ENCODE data around the gene KIF26A.
A peak's percentile ranks its signal among the peaks of the same experiment; 100 is the strongest.

The KIF26A gene

DNA sequence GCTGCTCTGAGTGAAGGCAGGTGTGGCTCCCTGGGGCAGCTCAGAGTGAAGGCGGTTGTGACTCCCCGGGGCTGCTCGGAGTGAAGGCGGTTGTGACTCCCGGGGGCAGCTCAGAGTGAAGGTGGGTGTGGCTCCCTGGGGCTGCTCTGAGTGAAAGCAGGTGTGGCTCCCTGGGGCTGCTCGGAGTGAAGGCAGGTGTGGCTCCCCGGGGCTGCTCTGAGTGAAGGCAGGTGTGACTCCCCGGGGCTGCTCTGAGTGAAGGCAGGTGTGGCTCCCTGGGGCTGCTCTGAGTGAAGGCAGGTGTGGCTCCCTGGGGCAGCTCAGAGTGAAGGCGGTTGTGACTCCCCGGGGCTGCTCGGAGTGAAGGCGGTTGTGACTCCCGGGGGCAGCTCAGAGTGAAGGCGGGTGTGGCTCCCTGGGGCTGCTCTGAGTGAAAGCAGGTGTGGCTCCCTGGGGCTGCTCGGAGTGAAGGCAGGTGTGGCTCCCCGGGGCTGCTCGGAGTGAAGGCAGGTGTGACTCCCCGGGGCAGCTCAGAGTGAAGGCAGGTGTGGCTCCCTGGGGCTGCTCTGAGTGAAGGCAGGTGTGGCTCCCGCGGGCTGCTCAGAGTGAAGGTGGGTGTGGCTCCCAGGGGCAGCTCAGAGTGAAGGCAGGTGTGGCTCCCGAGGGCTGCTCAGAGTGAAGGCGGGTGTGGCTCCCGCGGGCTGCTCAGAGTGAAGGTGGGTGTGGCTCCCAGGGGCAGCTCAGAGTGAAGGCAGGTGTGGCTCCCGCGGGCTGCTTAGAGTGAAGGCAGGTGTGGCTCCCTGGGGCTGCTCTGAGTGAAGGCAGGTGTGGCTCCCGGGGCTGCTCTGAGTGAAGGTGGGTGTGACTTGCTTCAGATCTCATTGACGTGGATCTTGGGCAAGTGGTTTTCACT lies 87.1 kb downstream of the KIF26A start:
- peak; percentile 10 for DNase-seq

DNA sequence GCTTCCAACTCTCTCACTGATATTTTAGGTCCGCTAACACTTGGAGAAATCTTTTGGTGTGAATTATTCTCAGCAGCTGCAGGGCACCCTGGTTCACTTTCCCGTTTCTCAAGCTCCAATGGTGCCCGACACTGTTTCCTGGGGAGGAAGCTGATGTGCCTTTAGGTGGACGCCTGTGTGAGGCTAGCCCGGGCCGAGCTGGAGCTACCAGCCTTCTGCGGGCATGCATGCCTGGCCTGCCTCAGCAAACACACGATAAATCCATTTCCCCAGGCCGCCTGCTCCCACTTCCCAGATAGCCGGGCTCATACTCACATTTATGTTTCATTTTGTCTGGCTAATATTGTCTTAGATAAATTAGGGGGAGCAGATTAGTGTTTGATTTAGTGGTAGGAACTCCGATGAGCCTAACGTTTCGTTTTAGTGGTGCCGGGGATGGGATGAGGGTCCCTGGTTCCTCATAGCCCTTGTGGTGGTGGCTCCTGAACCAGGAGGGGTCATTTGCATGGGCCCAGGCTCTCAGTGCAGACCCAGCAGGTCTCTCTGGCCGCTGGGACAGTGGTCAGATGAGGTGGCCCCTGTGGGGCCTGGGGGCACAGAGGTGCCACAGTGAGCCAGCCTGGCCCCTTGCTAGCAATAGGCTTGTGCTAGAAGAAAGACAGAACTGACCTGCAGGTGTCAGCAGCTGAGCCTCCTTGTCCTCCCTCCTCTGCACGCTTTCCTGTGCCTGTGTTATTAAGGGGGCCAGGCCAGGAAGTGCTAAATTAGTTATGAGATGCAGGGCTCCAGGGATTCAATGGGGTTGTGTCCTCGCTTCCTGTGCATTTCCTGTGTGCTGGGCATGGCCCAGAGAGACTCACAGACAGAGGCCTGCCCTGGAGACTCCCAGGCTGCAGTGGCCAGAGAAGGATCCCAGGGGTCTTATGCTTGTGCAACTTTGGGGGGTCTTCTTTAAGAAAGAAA lies 88.3 kb downstream of the KIF26A start:
- no peak for DNase-seq

DNA sequence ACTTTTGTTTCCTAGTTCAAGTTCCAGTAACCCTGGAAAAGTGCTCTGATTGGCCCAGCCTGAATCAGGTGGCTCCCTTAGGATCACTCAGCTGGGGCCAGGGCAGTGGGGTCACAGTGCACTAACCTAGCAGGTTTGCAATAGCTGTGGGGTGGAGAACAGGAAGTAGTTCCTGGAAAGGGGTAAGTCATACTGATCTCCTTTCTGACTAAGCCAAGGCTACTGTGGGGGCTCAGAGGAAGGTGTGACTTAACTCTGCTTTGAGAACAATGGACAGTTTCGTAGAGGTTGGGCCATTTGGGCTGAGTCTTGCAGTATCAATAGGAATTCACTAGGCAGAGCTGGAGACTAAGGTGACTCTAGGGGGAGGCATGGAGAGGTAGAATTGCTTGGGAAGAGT lies 89.4 kb downstream of the KIF26A start:
- no peak for DNase-seq

GRCh38 chr14:104228221-104228620 lies 89.8 kb downstream of the KIF26A start:
- no peak for DNase-seq

DNA sequence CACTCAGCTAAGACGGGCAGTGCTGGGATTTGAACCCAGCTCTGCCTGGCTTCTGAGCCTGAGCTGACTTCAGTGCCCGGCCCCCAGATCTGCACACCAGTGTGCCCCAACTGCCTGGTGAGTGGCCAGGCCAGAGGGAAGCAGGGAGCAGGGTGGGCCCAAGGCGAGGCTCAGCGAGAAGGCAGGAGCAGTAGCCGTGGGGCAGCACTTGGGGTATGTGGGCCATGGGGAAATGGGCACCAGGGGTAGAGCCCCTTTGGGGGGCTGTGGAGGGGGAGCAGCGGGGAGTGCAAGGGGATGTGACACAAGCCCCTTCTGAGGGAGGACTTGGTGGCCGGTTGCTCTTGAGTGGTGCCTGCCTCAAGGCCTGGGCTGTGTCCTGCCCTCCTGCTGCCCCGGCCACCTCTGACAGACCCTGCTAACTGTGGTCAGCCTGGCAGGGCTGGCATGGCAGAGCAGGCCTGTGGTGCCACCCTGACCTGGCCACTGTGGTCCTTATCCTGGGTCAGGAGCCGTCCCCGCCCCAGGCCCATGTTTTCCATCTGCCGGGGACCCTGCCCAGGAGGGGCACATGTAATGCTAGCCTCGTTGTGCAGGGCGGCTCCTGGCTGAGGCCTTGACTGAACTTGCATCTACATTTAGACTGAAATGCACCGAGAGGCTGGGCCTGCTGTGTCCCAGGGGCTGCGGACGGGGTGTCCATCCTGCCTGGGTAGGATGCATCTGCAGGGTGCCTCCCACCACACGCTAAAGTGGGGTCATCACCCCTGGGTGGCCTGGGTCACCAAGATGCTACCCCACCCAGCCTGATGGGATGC lies 90.5 kb downstream of the KIF26A start:
- no peak for DNase-seq

GRCh38 chr14:104229534-104230055 lies 91.2 kb downstream of the KIF26A start:
- no peak for DNase-seq

DNA sequence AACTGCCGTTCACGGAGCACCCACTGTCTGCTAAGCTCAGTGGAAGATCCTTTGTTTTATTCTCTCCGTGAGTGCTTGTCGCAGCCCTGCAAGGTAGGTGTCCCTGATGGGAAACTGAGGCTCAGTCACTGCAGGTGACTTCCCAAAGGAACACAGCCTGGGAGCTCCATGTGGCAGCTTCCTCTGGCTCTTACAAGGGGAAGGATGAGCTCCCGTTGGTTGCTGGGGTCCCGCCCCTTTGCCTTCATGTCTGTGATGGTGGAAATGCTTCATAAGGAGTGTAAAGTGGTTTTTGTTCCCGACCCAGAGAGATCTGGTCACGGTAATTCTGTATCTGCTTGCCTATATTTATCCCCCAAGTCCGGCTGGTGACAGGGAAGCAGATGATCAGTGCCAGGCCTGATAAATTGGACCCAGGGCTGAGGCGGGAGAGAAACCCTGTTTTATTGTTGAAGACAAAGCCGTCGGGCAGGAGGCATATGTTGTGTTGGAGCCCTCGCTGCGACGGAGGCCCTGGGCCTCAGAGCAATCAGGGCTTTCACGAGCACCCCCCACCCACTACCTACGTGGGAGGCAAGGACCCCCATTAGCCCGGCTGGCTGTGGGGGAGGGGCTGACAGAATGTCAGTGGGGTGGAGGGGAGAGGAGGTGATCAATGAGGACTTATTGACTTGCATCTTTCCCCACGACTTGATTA lies 91.9 kb downstream of the KIF26A start:
- DNase-seq = no peak

Measured in CD4-positive, alpha-beta T cell treated with Interleukin-17A for 4 hours (primary cell).